Measurements from ENCODE around the gene CTNS.

DNA sequence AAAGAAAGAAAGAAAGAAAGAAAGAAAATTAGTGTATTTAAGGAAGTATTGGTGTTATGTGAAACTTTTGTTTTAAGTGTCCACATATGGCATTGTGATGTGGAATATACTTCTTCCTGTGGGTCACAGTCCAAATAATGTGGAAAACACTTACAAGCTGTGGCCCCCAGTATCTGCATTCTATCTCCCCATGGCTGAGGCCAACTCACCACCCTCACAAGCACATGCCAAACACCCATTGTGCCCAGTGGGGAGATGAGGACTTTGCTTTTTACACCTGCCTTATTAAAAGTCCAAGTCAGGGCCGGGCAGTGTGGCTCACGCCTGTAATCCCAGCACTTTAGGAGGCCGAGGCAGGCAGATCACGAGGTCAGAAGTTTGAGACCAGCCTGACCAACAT is 63.4 kb downstream of the CTNS start:
- TF ChIP-seq, protein P1, sequence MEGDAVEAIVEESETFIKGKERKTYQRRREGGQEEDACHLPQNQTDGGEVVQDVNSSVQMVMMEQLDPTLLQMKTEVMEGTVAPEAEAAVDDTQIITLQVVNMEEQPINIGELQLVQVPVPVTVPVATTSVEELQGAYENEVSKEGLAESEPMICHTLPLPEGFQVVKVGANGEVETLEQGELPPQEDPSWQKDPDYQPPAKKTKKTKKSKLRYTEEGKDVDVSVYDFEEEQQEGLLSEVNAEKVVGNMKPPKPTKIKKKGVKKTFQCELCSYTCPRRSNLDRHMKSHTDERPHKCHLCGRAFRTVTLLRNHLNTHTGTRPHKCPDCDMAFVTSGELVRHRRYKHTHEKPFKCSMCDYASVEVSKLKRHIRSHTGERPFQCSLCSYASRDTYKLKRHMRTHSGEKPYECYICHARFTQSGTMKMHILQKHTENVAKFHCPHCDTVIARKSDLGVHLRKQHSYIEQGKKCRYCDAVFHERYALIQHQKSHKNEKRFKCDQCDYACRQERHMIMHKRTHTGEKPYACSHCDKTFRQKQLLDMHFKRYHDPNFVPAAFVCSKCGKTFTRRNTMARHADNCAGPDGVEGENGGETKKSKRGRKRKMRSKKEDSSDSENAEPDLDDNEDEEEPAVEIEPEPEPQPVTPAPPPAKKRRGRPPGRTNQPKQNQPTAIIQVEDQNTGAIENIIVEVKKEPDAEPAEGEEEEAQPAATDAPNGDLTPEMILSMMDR (IDR thresholded peaks at IDR 0.05), result no peak
- TF ChIP-seq TCF7L2 (IDR thresholded peaks at IDR 0.05; ENCODE audit: low read depth, low read length), result no peak
- TF ChIP-seq, protein P2, sequence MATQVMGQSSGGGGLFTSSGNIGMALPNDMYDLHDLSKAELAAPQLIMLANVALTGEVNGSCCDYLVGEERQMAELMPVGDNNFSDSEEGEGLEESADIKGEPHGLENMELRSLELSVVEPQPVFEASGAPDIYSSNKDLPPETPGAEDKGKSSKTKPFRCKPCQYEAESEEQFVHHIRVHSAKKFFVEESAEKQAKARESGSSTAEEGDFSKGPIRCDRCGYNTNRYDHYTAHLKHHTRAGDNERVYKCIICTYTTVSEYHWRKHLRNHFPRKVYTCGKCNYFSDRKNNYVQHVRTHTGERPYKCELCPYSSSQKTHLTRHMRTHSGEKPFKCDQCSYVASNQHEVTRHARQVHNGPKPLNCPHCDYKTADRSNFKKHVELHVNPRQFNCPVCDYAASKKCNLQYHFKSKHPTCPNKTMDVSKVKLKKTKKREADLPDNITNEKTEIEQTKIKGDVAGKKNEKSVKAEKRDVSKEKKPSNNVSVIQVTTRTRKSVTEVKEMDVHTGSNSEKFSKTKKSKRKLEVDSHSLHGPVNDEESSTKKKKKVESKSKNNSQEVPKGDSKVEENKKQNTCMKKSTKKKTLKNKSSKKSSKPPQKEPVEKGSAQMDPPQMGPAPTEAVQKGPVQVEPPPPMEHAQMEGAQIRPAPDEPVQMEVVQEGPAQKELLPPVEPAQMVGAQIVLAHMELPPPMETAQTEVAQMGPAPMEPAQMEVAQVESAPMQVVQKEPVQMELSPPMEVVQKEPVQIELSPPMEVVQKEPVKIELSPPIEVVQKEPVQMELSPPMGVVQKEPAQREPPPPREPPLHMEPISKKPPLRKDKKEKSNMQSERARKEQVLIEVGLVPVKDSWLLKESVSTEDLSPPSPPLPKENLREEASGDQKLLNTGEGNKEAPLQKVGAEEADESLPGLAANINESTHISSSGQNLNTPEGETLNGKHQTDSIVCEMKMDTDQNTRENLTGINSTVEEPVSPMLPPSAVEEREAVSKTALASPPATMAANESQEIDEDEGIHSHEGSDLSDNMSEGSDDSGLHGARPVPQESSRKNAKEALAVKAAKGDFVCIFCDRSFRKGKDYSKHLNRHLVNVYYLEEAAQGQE (IDR thresholded peaks at IDR 0.05; ENCODE audit: insufficient read depth in 1 of 2, low read depth in 2 of 2, low read length in 1 of 2), result no peak
- no peak for TF ChIP-seq POLR2AphosphoS5 (IDR thresholded peaks at IDR 0.05; ENCODE audit: low read depth, low read length)
- no peak for TF ChIP-seq SIN3A (IDR thresholded peaks at IDR 0.05; ENCODE audit: borderline replicate concordance, insufficient read depth, low read depth, low read length)

Data from Panc1 (cell line).